NOMO-1 treated with dmso at 0.1 percent for 144 hours (cell line): ENCODE measurements around the gene SIRPB1.
"Not testable (repeated sequence)": the region's sequence is repeated elsewhere in the genome, so short reads cannot be mapped to it uniquely, and the experiment has no call there.

Source experiments
- DNase-seq: peaks from one replicate; lab custom pipeline; 2025; ENCODE audit not compliant: unreplicated experiment; lab: John Stamatoyannopoulos, UW

The SIRPB1 gene

GRCh38 chr20:1600736-1601135 is 19.1 kb downstream of the SIRPB1 start:
- DNase-seq, result no peak

- no peak for DNase-seq
Observed at GRCh38 chr20:1595333-1595732, 24.5 kb downstream of the SIRPB1 start.

GRCh38 chr20:1588533-1589460 is 31.0 kb downstream of the SIRPB1 start:
- DNase-seq, result no peak

GRCh38 chr20:1587781-1588532 is 31.9 kb downstream of the SIRPB1 start:
- no peak for DNase-seq

- no peak for DNase-seq
Observed at GRCh38 chr20:1579488-1579887, 40.3 kb downstream of the SIRPB1 start.

GRCh38 chr20:1577906-1578305 is 41.9 kb downstream of the SIRPB1 start:
- DNase-seq, result no peak

GRCh38 chr20:1577313-1577712 is 42.5 kb downstream of the SIRPB1 start:
- not testable (repeated sequence) for DNase-seq

GRCh38 chr20:1576641-1577040 is 43.2 kb downstream of the SIRPB1 start:
- DNase-seq, result no peak

- not testable (repeated sequence) for DNase-seq
Observed at GRCh38 chr20:1576003-1576402, 43.8 kb downstream of the SIRPB1 start.

GRCh38 chr20:1571583-1571982 is 48.2 kb downstream of the SIRPB1 start:
- DNase-seq, result not testable (repeated sequence)
